ENCODE results near the gene TMPRSS3.

Gene TMPRSS3

DNA sequence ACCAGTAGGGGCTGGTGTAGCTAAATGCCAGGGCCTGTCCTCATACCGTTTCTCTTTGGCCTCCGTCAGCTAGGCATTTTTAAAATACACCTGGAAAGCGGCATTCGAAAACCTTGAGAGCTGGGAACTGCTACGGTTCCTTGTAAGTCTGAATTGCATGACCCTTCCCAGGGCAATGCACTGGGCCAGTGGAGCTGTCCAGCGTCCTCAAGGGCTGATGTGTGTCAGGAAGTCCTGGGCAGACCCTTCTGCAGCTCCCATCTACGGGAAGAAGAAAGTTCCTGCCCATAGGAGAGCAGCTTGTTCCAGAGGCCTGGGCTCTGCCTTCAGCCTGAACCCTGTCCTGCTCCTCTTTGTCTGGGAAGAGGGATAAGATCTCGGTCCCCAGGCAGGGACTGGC is 41.9 kb upstream of the TMPRSS3 start:
- Histone ChIP-seq H3K27ac (ENCODE audit: low read length) (no peak overlapping the region), H3K9me3 (ENCODE audit: control insufficient read depth, insufficient read depth, low read length) (no peaks in the 10 kb centered on the region), H3K4me3 (ENCODE audit: low read length) (no peak overlapping the region), H3K36me3 (ENCODE audit: control insufficient read depth, insufficient read depth, low read length) (no peaks in the 10 kb centered on the region), H3K4me1 (ENCODE audit: control insufficient read depth, insufficient read depth, low read length) (no peaks in the 10 kb centered on the region), H3K27me3 (ENCODE audit: control insufficient read depth, insufficient read depth, low read length) (no peaks in the 10 kb centered on the region)
- WGBS (ENCODE audit: insufficient coverage, insufficient read length), result no CpG with 5 or more reads among the region's 8 CpGs
- no peak for DNase-seq (ENCODE audit: low read depth, low spot score)

DNA sequence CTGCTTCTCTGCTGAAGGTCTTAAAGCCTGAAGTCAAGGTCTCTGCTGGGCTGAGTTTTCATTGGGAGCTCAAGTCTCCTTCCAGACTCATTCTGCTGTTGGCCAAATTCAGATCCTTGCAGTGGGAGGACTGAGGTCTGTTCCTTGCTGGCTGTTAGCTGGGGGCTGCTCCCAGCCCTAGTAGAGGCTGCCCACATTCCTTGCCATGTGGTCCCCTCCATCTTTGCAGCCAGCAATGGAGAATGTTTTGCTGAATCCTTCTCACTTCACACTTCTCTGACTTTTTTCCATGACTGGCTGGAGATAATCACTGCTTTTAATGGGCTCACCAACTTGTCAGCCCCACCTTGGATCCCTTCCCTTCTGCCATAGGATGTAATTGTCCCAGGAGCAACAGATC is 41.1 kb upstream of the TMPRSS3 start:
- no peak overlapping the region for H3K4me3 ChIP-seq (ENCODE audit: low read length)
- no peak for DNase-seq (ENCODE audit: low read depth, low spot score)
- no peaks in the 10 kb centered on the region for H3K27me3 ChIP-seq (ENCODE audit: control insufficient read depth, insufficient read depth, low read length)
- no peaks in the 10 kb centered on the region for H3K9me3 ChIP-seq (ENCODE audit: control insufficient read depth, insufficient read depth, low read length)
- H3K27ac ChIP-seq (ENCODE audit: low read length), result no peak overlapping the region
- H3K36me3 ChIP-seq (ENCODE audit: control insufficient read depth, insufficient read depth, low read length), result no peaks in the 10 kb centered on the region
- H3K4me1 ChIP-seq (ENCODE audit: control insufficient read depth, insufficient read depth, low read length), result no peaks in the 10 kb centered on the region

DNA sequence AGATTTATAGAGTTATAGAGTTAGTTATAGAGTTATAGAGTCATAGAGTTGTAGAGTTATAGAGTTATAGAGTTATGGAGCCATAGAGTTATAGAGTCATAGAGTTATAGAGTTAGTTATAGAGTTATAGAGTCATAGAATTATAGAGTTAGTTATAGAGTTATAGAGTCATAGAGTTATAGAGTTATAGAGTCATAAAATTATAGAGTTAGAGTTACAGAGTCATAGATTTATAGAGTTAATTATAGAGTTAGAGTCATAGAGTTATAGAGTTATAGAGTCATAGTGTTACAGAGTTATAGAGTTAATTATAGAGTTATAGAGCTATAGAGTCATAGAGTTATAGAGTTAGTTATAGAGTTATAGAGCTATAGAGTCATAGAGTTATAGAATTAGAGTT is 40.0 kb upstream of the TMPRSS3 start:
- Histone ChIP-seq H3K4me3 (ENCODE audit: low read length) (no peak overlapping the region), H3K36me3 (ENCODE audit: control insufficient read depth, insufficient read depth, low read length) (no peaks in the 10 kb centered on the region), H3K27ac (ENCODE audit: low read length) (no peak overlapping the region), H3K27me3 (ENCODE audit: control insufficient read depth, insufficient read depth, low read length) (no peaks in the 10 kb centered on the region), H3K9me3 (ENCODE audit: control insufficient read depth, insufficient read depth, low read length) (no peaks in the 10 kb centered on the region), H3K4me1 (ENCODE audit: control insufficient read depth, insufficient read depth, low read length) (no peaks in the 10 kb centered on the region)
- DNase-seq (ENCODE audit: low read depth, low spot score), result no peak

DNA sequence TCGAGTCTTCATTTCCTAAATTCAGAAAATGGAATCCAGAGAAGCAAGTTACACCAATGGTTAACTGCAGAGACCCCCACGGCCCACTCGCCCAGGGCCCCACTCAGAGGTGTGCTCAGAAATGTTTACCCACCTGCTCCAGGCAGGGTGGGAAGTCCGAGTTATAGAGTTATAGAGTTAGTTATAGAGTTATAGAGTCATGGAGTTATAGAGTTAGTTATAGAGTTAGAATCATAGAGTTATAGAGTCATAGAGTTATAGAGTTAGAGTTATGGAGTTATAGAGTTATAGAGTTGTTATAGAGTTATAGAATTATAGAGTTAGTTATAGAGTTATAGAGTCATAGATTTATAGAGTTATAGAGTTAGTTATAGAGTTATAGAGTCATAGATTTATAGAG is 39.5 kb upstream of the TMPRSS3 start:
- Histone ChIP-seq H3K4me3 (ENCODE audit: low read length) (no peak overlapping the region), H3K27me3 (ENCODE audit: control insufficient read depth, insufficient read depth, low read length) (no peaks in the 10 kb centered on the region), H3K4me1 (ENCODE audit: control insufficient read depth, insufficient read depth, low read length) (no peaks in the 10 kb centered on the region), H3K9me3 (ENCODE audit: control insufficient read depth, insufficient read depth, low read length) (no peaks in the 10 kb centered on the region), H3K27ac (ENCODE audit: low read length) (no peak overlapping the region), H3K36me3 (ENCODE audit: control insufficient read depth, insufficient read depth, low read length) (no peaks in the 10 kb centered on the region)
- no CpG with 5 or more reads among the region's 4 CpGs for WGBS (ENCODE audit: insufficient coverage, insufficient read length)
- no peak for DNase-seq (ENCODE audit: low read depth, low spot score)

DNA sequence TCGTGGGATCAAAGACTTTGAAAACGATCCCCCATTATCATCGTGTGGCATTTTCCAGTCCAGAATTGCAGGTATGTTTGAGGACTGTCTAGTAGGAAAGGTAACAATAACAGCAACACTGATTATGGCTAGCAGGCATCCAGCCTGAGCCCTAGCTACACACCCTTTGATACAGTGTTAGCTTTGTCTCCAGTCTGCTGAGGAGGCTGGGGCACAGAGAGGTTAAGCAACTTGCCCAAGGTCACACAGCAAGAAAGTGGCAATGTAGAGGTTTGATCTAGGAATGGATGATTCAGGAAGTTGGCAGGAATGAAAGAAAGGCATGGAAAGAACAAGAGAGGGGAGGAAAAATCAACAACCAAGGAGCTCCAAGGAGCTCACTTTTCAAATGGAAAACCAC is 39.0 kb upstream of the TMPRSS3 start:
- H3K4me3 ChIP-seq (ENCODE audit: low read length), result no peak overlapping the region
- no peaks in the 10 kb centered on the region for H3K27me3 ChIP-seq (ENCODE audit: control insufficient read depth, insufficient read depth, low read length)
- no peak overlapping the region for H3K27ac ChIP-seq (ENCODE audit: low read length)
- no peaks in the 10 kb centered on the region for H3K4me1 ChIP-seq (ENCODE audit: control insufficient read depth, insufficient read depth, low read length)
- no CpG with 5 or more reads among the region's 3 CpGs for WGBS (ENCODE audit: insufficient coverage, insufficient read length)
- H3K9me3 ChIP-seq (ENCODE audit: control insufficient read depth, insufficient read depth, low read length), result no peaks in the 10 kb centered on the region
- no peaks in the 10 kb centered on the region for H3K36me3 ChIP-seq (ENCODE audit: control insufficient read depth, insufficient read depth, low read length)
- DNase-seq (ENCODE audit: low read depth, low spot score), result no peak

DNA sequence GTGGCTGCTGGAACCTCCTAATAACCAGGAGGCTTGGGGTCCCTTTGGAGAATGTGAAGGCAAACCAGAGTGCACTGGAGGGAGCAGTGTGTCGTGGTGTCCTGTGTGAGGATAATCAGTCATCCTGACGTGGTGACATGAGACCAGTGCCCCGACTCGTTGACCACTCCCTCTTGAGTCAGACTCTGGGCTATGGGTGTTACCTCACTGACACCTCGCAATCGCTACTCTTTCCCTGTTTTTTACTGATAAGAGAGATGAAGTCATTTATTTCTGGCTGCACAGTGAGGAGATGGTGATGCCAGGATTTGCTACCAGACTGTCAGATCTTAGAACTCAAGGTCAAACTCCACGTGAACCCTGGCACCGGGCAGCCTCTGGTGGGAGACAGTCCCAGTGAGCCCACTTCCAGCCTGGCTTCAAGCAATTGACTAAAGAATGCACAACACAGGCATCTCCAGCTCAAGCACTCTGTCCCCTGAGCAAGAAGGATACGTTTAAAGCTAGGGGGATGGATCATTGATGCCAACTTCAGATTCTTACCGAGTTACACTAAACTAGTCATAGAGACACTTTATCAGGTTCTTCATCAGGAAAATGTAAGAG is 38.2 kb upstream of the TMPRSS3 start:
- no CpG with 5 or more reads among the region's 10 CpGs for WGBS (ENCODE audit: insufficient coverage, insufficient read length)
- no peak overlapping the region for H3K4me3 ChIP-seq (ENCODE audit: low read length)
- DNase-seq (ENCODE audit: low read depth, low spot score), result no peak
- no peak overlapping the region for H3K27ac ChIP-seq (ENCODE audit: low read length)
- no peaks in the 10 kb centered on the region for H3K4me1 ChIP-seq (ENCODE audit: control insufficient read depth, insufficient read depth, low read length)
- no peaks in the 10 kb centered on the region for H3K27me3 ChIP-seq (ENCODE audit: control insufficient read depth, insufficient read depth, low read length)
- no peaks in the 10 kb centered on the region for H3K36me3 ChIP-seq (ENCODE audit: control insufficient read depth, insufficient read depth, low read length)
- H3K9me3 ChIP-seq (ENCODE audit: control insufficient read depth, insufficient read depth, low read length), result no peaks in the 10 kb centered on the region

DNA sequence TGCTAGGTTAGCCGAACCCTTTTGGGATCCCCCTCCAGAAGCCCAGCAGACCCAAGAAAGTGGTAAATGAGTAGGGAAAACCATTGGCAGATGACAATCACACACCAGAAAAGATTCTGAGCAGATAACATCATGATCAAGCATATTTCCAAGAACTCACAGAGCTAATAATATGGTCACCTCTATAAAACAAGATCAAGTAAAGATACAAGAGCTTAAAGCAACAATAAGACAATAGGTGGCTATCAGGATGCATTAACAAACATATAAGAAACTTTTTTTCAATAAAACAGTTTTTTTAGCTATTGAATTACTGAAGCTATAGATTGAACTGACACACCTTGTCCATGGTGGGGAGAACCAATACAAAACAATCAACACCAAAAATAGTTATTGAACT is 36.8 kb upstream of the TMPRSS3 start:
- Histone ChIP-seq H3K9me3 (ENCODE audit: control insufficient read depth, insufficient read depth, low read length) (no peaks in the 10 kb centered on the region), H3K27me3 (ENCODE audit: control insufficient read depth, insufficient read depth, low read length) (no peaks in the 10 kb centered on the region), H3K36me3 (ENCODE audit: control insufficient read depth, insufficient read depth, low read length) (no peaks in the 10 kb centered on the region), H3K4me3 (ENCODE audit: low read length) (no peak overlapping the region), H3K4me1 (ENCODE audit: control insufficient read depth, insufficient read depth, low read length) (no peaks in the 10 kb centered on the region), H3K27ac (ENCODE audit: low read length) (no peak overlapping the region)
- no CpG with 5 or more reads among the region's 1 CpG for WGBS (ENCODE audit: insufficient coverage, insufficient read length)
- no peak for DNase-seq (ENCODE audit: low read depth, low spot score)

DNA sequence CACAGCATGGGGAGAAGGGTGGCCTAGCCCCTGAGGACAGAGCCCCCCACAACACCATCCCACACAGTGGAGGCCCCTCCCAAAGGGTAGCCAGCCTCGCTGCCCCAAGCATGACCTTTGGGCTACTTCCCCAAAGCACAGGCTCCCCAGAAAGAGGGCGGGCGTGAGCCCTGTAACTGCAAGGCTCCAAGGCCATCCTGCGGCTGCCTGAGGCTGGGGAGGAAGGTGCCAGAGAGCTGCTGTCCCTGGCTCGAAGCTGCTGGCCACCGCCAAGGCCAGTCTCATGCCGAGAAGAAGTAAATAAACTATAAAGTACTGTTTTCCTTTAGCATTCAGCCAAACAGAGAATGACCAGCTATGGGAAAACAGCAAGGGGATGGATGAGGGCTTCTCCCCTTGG is 35.3 kb upstream of the TMPRSS3 start:
- Histone ChIP-seq H3K4me3 (ENCODE audit: low read length) (no peak overlapping the region), H3K4me1 (ENCODE audit: control insufficient read depth, insufficient read depth, low read length) (no peaks in the 10 kb centered on the region), H3K9me3 (ENCODE audit: control insufficient read depth, insufficient read depth, low read length) (no peaks in the 10 kb centered on the region), H3K27ac (ENCODE audit: low read length) (no peak overlapping the region), H3K27me3 (ENCODE audit: control insufficient read depth, insufficient read depth, low read length) (no peaks in the 10 kb centered on the region), H3K36me3 (ENCODE audit: control insufficient read depth, insufficient read depth, low read length) (no peaks in the 10 kb centered on the region)
- whole genome bisulfite sequencing (ENCODE audit: insufficient coverage, insufficient read length), result no CpG with 5 or more reads among the region's 7 CpGs
- DNase-seq (ENCODE audit: low read depth, low spot score), result no peak

DNA sequence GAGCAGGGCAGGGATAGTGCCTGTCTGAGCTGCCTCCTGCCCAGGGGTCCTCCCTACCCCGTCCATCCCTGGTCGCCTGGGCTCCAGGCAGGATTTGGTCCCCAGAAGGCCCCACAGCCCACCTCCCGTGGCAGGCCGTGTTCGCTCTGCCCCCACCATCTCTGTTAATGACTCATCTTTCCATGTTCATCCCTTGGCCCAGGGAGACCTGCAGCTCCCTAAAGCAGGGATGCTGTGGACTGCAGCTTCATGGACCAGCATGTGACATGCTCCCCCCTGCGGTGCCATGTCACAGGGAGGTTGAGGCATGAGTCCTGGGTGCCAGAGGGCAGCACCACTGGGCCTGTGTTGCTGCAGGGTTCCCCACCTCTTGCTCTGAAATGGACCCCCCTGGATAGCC is 34.7 kb upstream of the TMPRSS3 start:
- H3K27ac ChIP-seq (ENCODE audit: low read length), result no peak overlapping the region
- no peaks in the 10 kb centered on the region for H3K36me3 ChIP-seq (ENCODE audit: control insufficient read depth, insufficient read depth, low read length)
- H3K4me3 ChIP-seq (ENCODE audit: low read length), result no peak overlapping the region
- H3K27me3 ChIP-seq (ENCODE audit: control insufficient read depth, insufficient read depth, low read length), result no peaks in the 10 kb centered on the region
- H3K4me1 ChIP-seq (ENCODE audit: control insufficient read depth, insufficient read depth, low read length), result no peaks in the 10 kb centered on the region
- no peak for DNase-seq (ENCODE audit: low read depth, low spot score)
- no peaks in the 10 kb centered on the region for H3K9me3 ChIP-seq (ENCODE audit: control insufficient read depth, insufficient read depth, low read length)
- WGBS (ENCODE audit: insufficient coverage, insufficient read length), result no CpG with 5 or more reads among the region's 6 CpGs

DNA sequence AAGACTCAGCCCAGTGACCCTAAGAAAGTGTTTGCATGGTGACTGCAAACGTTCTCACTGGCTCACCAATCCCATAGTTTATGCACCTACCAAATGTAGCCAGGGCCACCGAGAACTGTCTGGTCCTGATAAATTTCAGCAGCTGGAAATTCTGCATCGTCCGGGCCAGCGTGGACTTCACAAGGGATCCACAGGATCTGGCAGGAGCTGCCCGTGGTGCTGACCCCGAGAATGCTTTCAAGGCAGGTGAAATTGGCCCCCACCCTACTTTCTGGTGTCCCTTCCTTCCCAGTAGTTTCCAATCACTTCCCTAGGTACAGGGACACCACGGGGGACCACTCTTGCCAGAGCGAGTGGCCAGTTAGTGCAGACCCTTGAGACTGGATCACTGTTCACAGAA is 34.0 kb upstream of the TMPRSS3 start:
- H3K27ac ChIP-seq (ENCODE audit: low read length), result no peak overlapping the region
- H3K4me3 ChIP-seq (ENCODE audit: low read length), result no peak overlapping the region
- no peak for DNase-seq (ENCODE audit: low read depth, low spot score)
- H3K27me3 ChIP-seq (ENCODE audit: control insufficient read depth, insufficient read depth, low read length), result no peaks in the 10 kb centered on the region
- no peaks in the 10 kb centered on the region for H3K9me3 ChIP-seq (ENCODE audit: control insufficient read depth, insufficient read depth, low read length)
- WGBS (ENCODE audit: insufficient coverage, insufficient read length), result no CpG with 5 or more reads among the region's 9 CpGs
- H3K4me1 ChIP-seq (ENCODE audit: control insufficient read depth, insufficient read depth, low read length), result no peaks in the 10 kb centered on the region
- no peaks in the 10 kb centered on the region for H3K36me3 ChIP-seq (ENCODE audit: control insufficient read depth, insufficient read depth, low read length)

DNA sequence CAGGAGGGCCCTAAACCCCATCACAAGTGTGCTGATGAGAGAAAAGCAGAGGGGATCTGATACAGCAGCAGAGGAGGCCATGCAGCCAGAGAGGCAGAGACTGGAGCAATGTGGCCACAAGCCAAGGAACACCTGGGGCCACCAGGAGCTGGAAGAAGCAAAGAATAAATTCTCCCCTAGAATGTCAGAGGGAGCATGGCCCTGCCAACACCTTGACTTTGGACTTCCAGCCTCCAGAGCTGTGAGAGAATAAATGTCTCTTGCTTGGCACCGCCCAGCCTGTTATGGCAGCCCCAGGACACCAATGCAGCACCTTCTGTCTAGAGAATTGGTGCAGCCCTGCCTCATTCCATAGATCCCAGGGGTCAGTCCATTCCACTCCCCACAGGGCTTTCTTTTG is 33.2 kb upstream of the TMPRSS3 start:
- Histone ChIP-seq H3K27ac (ENCODE audit: low read length) (no peak overlapping the region), H3K4me3 (ENCODE audit: low read length) (no peak overlapping the region), H3K36me3 (ENCODE audit: control insufficient read depth, insufficient read depth, low read length) (no peaks in the 10 kb centered on the region), H3K9me3 (ENCODE audit: control insufficient read depth, insufficient read depth, low read length) (no peaks in the 10 kb centered on the region), H3K4me1 (ENCODE audit: control insufficient read depth, insufficient read depth, low read length) (no peaks in the 10 kb centered on the region), H3K27me3 (ENCODE audit: control insufficient read depth, insufficient read depth, low read length) (no peaks in the 10 kb centered on the region)
- WGBS (ENCODE audit: insufficient coverage, insufficient read length), result no CpG with 5 or more reads among the region's 1 CpG
- no peak for DNase-seq (ENCODE audit: low read depth, low spot score)

Data from iPS DF 6.9 (cell line).